Naive thymus-derived CD4-positive, alpha-beta T cell (primary cell): ENCODE measurements around the gene TMEM41B. TPM values are rescaled to one million over a fixed set of nuclear protein-coding genes. Genes with fewer than 3 reads are reported as not detected.
"Not testable (repeated sequence)": the region's sequence is repeated elsewhere in the genome, so short reads cannot be mapped to it uniquely, and the experiment has no call there.

Source experiments
- ATAC-seq: fragments of 150-1000 bp; cut with Tn5 transposase; 2 replicates; pipeline ENCODE4 v1.10.0; 2021; ENCODE audit warnings: mild to moderate bottlenecking, moderate library complexity
- CTCF ChIA-PET: fragments of 350-600 bp; sonication (Branson Sonifier 250); formaldehyde crosslinking; loops from one replicate; lab custom pipeline; 2021; ENCODE audit warnings: antibody characterized with exemption; lab: Charles Lee
- POLR2A ChIA-PET: fragments of 350-600 bp; sonication (Branson Sonifier 250); formaldehyde crosslinking; loops from one replicate; lab custom pipeline; 2021; ENCODE audit warnings: antibody characterized with exemption, inconsistent platforms; lab: Charles Lee
- DNase-seq, 9 donors: peaks; one replicate each; pipeline versions ENCODE4 v3.0.0 to v3.0.0-alpha.2; 2020 to 2022; ENCODE audit warnings: mixed read lengths in 1 of 9
- H3K27ac ChIP-seq: one replicate; pipeline ENCODE4 v1.7.0; 2013; ENCODE audit warnings: mild to moderate bottlenecking, low read depth, low read length, moderate library complexity
- H3K27me3 ChIP-seq, 2 donors: one replicate each; pipeline ENCODE4 v1.7.0; 2013; ENCODE audit warnings: low read length in 2 of 2, mild to moderate bottlenecking in 2 of 2, moderate library complexity in 2 of 2; ENCODE audit not compliant: control insufficient read depth in 2 of 2, insufficient read depth in 2 of 2
- H3K36me3 ChIP-seq, 3 experiments: 1 replicate in 2 of 3; 2 replicates in 1 of 3; pipeline ENCODE4 v1.7.0; 2013; ENCODE audit warnings: low read length in 3 of 3, mild to moderate bottlenecking in 3 of 3, moderate library complexity in 1 of 3; ENCODE audit not compliant: insufficient read depth in 3 of 3, control insufficient read depth in 2 of 3
- H3K4me1 ChIP-seq, 2 donors: one replicate each; pipeline ENCODE4 v1.7.0; 2013; ENCODE audit warnings: low read length in 2 of 2, mild to moderate bottlenecking in 2 of 2, moderate library complexity in 1 of 2; ENCODE audit not compliant: control insufficient read depth in 2 of 2, insufficient read depth in 2 of 2
- H3K4me3 ChIP-seq: 2 replicates; pipeline ENCODE4 v1.7.0; 2013; ENCODE audit warnings: mild to moderate bottlenecking, low read length
- H3K9me3 ChIP-seq, 3 experiments: 1 replicate in 2 of 3; 2 replicates in 1 of 3; pipeline ENCODE4 v1.7.0; 2013; ENCODE audit warnings: low read length in 3 of 3; ENCODE audit not compliant: control insufficient read depth in 2 of 3
- H3K27ac Mint-ChIP-seq, 9 donors: one replicate each; pipeline ENCODE4 v1.8.0; 2020 to 2022; ENCODE audit warnings: mixed read lengths in 9 of 9, mild to moderate bottlenecking in 8 of 9, moderate library complexity in 5 of 9, inconsistent platforms in 2 of 9
- H3K27me3 Mint-ChIP-seq, 5 donors: one replicate each; pipeline ENCODE4 v1.8.0; 2021 to 2022; ENCODE audit warnings: mixed read lengths in 5 of 5, mild to moderate bottlenecking in 1 of 5
- H3K36me3 Mint-ChIP-seq, 5 donors: one replicate each; pipeline ENCODE4 v1.8.0; 2020 to 2022; ENCODE audit warnings: mixed read lengths in 5 of 5, mild to moderate bottlenecking in 3 of 5, inconsistent platforms in 1 of 5
- H3K4me1 Mint-ChIP-seq, 7 donors: one replicate each; pipeline ENCODE4 v1.8.0; 2020 to 2022; ENCODE audit warnings: mixed read lengths in 7 of 7, mild to moderate bottlenecking in 3 of 7, inconsistent platforms in 1 of 7
- H3K4me3 Mint-ChIP-seq, 10 donors: one replicate each; pipeline ENCODE4 v1.8.0; 2020 to 2022; ENCODE audit warnings: mild to moderate bottlenecking in 10 of 10, mixed read lengths in 10 of 10, moderate library complexity in 6 of 10, inconsistent platforms in 2 of 10
- H3K9me3 Mint-ChIP-seq, 11 donors: one replicate each; pipeline ENCODE4 v1.8.0; 2020 to 2022; ENCODE audit warnings: mixed read lengths in 11 of 11, mild to moderate bottlenecking in 4 of 11, inconsistent platforms in 1 of 11, moderate library complexity in 1 of 11
- intact Hi-C, 2 donors: fragments of 100-400 bp; cut with micrococcal nuclease; formaldehyde crosslinking; loops; one replicate each; pipeline ENCODE4 v1.15.1; 2023
- polyA plus RNA-seq, 2 donors: library from polyadenylated mRNA; unstranded; fragments of 300-500 nt; fragmentation: Illumina TruSeq; gene quantifications; one replicate each; pipeline ENCODE4 v1.2.3, GENCODE V29; 2021
- total RNA-seq, 6 experiments: library from RNA in 5 of 6; stranded (reverse) in 5 of 6; gene quantifications; 1 replicate in 5 of 6; 2 replicates in 1 of 6; pipeline ENCODE4 v1.2.3 and lab custom pipeline; 2021 to 2026

The TMEM41B gene
- total and polyA plus RNA-seq, 7 experiments from 2014 or later: 10.5 to 73.7 (median 37.0) TPM

DNA sequence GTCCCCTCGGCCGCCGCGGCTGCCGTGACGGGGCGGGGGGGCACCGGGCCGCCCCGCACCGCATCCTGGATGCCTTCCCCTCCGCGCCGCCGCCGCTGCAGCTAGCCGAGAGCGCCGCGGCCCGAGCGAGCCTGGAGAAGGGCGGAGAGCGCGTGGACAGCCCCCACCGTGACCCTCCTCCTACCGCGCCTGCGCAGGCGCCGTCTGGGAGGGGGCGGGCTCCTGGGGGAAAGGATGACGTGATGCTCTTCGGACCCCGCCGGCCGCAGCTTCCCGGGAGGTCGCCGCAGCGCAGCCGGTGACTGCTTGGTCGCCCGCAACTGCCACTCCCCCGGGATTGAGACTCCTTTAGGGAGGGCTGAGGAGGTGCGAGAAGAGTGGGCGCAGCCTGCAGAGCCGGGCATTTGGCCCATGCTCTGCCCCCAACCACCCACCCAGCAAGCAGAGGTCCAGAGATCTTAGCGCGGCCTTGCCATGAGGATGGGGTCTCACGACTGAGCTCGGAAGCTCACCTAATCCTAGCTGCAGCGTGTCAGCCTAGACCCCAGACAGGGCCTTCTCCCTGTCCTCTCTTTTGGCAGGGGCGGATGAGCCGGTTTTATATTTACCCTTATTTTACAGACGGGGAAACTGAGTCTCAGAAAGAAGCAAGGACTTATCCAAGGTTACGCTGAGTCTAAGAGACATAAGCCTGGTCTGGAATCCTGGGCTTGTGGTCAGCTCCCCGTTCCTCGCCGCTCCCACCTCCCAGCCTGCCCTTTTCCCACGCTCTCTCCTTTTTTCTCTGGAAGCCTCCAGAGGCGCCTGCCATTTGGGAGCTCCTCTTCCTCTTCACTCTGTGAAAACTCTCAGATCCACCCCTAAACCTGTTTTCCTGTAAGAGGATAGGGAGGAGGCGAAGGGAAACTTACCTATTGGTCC, 48.9 kb downstream of the TMEM41B start, which contains the start of gene DENND5A:
Gene DENND5A (minus strand): TSS at position 140 of the 921 bp plus-strand sequence. CDS start 281 bp downstream, outside the sequence.
- peak; percentile 12 to 65 (median 34) for DNase-seq
- H3K36me3 Mint-ChIP-seq: peaks cover 0 to 6% (median 0%) of the 10 kb centered on the region in 5 donors
- no peaks in the 10 kb centered on the region for H3K27me3 ChIP-seq
- peak; percentile 74 for ATAC-seq
- H3K27ac ChIP-seq: peak within 1 kb of the TSS; percentile 72
- H3K4me3 ChIP-seq: peak within 1 kb of the TSS; percentile 72
- intact Hi-C loops: loop anchor here in 1 of 2 donors (2.0 kb wide), 1 partner anchor 57 kb away; no protein-coding TSS in a partner anchor
- H3K27ac Mint-ChIP-seq: peak within 1 kb of the TSS; percentile 89 to 99 (median 95)
- H3K27me3 Mint-ChIP-seq: peaks cover 0 to 46% (median 0%) of the 10 kb centered on the region in 5 donors
- no peaks in the 10 kb centered on the region for H3K9me3 ChIP-seq
- POLR2A ChIA-PET: interaction anchor here (0.9 to 2.8 kb wide), 7 partner anchors 8 to 196 kb away, joined by 3 to 15 read pairs (median 4); partner anchors contain the start of genes TMEM41B and ZNF143
- peaks cover 11 to 22% of the 10 kb centered on the region in 2 donors for H3K4me1 ChIP-seq
- H3K4me3 Mint-ChIP-seq: peak within 1 kb of the TSS; percentile 87 to 100 (median 97)
- no peaks in the 10 kb centered on the region for H3K9me3 Mint-ChIP-seq
- H3K36me3 ChIP-seq: peaks cover 0 to 5% (median 0%) of the 10 kb centered on the region in 3 experiments
- peaks cover 25 to 43% (median 39%) of the 10 kb centered on the region in 7 donors for H3K4me1 Mint-ChIP-seq
- CTCF ChIA-PET: interaction anchor here (0.7 to 1.8 kb wide), 4 partner anchors 11 to 15 kb away, joined by 3 to 5 read pairs (median 4); no protein-coding TSS in a partner anchor

DNA sequence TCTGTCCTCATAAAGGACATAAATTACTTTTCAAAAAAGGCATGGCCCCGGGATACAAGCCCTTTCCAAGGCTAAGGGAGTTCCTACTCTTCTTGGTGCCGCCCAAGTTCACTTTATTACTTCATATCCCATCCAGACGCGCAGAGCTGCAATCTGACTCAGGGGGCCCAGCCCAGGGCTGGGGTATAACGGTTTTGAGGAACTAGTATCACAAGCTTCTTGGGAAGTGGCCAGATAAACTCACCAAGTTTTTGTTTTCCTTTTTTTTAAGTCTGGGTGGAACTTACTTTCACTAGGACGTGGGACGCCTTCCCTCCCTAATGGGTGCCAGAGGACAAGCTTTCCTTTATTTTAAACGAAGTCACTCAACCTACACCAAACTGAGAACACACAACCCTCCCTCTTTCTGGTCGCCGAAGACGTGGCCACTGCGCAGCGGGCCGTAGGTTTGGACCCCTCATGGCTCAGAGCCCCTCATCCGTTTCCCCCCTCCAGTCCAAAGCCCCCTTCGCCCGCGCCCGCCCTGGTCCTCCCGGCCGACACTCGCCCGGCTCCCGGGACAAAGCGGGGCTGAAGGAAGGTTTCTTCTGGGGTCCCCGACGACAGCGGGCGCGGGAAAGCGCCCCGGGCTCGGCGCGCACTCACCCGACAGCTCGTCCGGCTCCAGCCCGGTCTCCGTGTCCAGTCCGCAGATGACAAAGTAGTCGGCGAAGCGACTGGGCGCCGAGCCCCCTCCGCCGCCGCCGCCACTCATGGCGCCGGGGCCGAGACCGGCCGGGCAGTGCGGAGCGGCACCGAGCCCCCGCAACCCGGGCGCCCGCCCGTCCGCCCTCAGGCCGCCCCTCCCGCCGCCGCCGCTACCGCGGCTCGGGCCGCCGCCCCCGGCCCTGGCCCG, 49.8 kb downstream of the TMEM41B start:
- Mint-ChIP-seq H3K27me3 (peaks cover 0 to 41% (median 0%) of the 10 kb centered on the region in 5 donors), H3K4me3 (peak overlapping the region; percentile 87 to 100 (median 97)), H3K9me3 (no peaks in the 10 kb centered on the region), H3K27ac (peak overlapping the region; percentile 89 to 99 (median 95)), H3K36me3 (peaks cover 0 to 8% (median 0%) of the 10 kb centered on the region in 5 donors), H3K4me1 (peaks cover 31 to 51% (median 46%) of the 10 kb centered on the region in 7 donors)
- POLR2A ChIA-PET: interaction anchor here (0.9 to 2.8 kb wide), 11 partner anchors 8 to 196 kb away, joined by 3 to 15 read pairs (median 4); partner anchors contain the start of genes TMEM41B and ZNF143
- DNase-seq: peak in 7 of 9 donors; percentile 20 to 46 (median 24)
- Histone ChIP-seq H3K36me3 (peaks cover 0 to 5% (median 0%) of the 10 kb centered on the region in 3 experiments), H3K27me3 (no peaks in the 10 kb centered on the region), H3K4me1 (peaks cover 16 to 31% of the 10 kb centered on the region in 2 donors), H3K4me3 (peak overlapping the region; percentile 72), H3K27ac (peak overlapping the region; percentile 72), H3K9me3 (no peaks in the 10 kb centered on the region)
- intact Hi-C loops: loop anchor here (1.0 to 5.0 kb wide), 9 partner anchors 14 to 1033 kb away; partner anchors contain the start of gene TMEM41B (in 2 of the 2)
- CTCF ChIA-PET: interaction anchor here (0.6 to 1.8 kb wide), 6 partner anchors 9 to 49 kb away, joined by 3 to 6 read pairs (median 4); no protein-coding TSS in a partner anchor
- peak; percentile 72 for ATAC-seq

DNA sequence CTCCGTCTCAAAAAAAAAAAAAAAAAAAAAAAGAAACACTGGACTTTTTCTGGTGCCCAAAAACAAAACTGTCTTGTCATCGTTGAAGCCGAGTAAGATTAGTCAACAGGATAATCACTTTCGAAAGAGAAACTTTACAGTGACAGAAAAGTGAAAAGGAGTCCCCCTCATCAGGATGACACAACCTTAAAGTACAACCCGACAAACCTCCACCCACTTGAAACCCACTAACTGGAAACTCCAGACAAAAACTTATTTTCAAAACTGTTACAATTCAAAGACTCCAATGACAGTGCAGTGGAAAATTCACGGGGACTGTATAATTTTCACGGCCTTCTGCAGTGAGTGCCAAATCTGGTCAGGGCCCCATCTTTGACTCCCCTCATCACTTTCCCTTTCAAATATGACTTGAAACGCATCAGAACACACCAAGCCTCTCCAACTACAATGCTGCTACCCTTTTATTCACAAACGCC, 50.5 kb downstream of the TMEM41B start:
- H3K4me1 Mint-ChIP-seq: peaks cover 31 to 57% (median 46%) of the 10 kb centered on the region in 7 donors
- H3K4me3 Mint-ChIP-seq: peak overlapping the region; percentile 87 to 100 (median 97)
- H3K9me3 ChIP-seq: no peaks in the 10 kb centered on the region
- H3K27ac Mint-ChIP-seq: peak overlapping the region; percentile 89 to 99 (median 95)
- peak in 8 of 9 donors; percentile 29 to 64 (median 50) for DNase-seq
- peaks cover 0 to 5% (median 0%) of the 10 kb centered on the region in 3 experiments for H3K36me3 ChIP-seq
- H3K4me3 ChIP-seq: peak overlapping the region; percentile 72
- peaks cover 16 to 33% of the 10 kb centered on the region in 2 donors for H3K4me1 ChIP-seq
- H3K27ac ChIP-seq: peak overlapping the region; percentile 72
- no peaks in the 10 kb centered on the region for H3K27me3 ChIP-seq
- ChIA-PET POLR2A (interaction anchor here (0.7 to 2.8 kb wide), 9 partner anchors 8 to 197 kb away, joined by 3 to 15 read pairs (median 4); partner anchors contain the start of genes TMEM41B and ZNF143), CTCF (interaction anchor here (0.6 to 1.8 kb wide), 4 partner anchors 11 to 48 kb away, joined by 3 to 6 read pairs (median 4); no protein-coding TSS in a partner anchor)
- intact Hi-C loops: loop anchor here (1.0 to 5.0 kb wide), 9 partner anchors 14 to 1033 kb away; partner anchors contain the start of gene TMEM41B (in 2 of the 2)
- ATAC-seq: peak; percentile 73
- H3K9me3 Mint-ChIP-seq: no peaks in the 10 kb centered on the region
- H3K27me3 Mint-ChIP-seq: peaks cover 0 to 36% (median 0%) of the 10 kb centered on the region in 5 donors
- peaks cover 0 to 8% (median 0%) of the 10 kb centered on the region in 5 donors for H3K36me3 Mint-ChIP-seq

DNA sequence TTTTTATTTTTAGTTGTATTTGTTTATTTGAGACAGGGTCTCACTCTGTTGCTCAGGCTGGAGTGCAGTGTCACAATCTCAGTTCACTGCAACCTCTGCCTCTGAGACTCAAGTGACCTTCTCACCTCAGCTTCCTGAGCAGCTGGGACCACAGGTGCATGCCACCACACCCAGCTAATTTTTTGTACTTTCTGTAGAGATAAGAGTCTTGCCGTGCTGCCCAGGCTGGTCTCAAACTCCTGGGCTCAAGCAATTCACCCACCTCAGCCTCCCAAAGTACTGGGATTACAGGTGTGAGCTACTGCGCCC, 53.6 kb downstream of the TMEM41B start:
- Mint-ChIP-seq H3K27ac (peak overlapping the region; percentile 34 to 87 (median 77)), H3K4me3 (peak overlapping the region in 9 of 10 donors; percentile 28 to 73 (median 66)), H3K27me3 (peaks cover 0 to 16% (median 0%) of the 10 kb centered on the region in 5 donors), H3K4me1 (peaks cover 29 to 68% (median 54%) of the 10 kb centered on the region in 7 donors), H3K36me3 (peaks cover 0 to 16% (median 10%) of the 10 kb centered on the region in 5 donors)
- peak in 1 of 9 donors; percentile 19 for DNase-seq
- H3K9me3 ChIP-seq, ATAC-seq, H3K9me3 Mint-ChIP-seq, H3K36me3 ChIP-seq, H3K27me3 ChIP-seq: not testable (repeated sequence)
- H3K27ac ChIP-seq: peak overlapping the region; percentile 29
- intact Hi-C loops: loop anchor here (1.0 to 5.0 kb wide), 4 partner anchors 10 to 1037 kb away; no protein-coding TSS in a partner anchor
- H3K4me3 ChIP-seq: peak overlapping the region; percentile 24
- H3K4me1 ChIP-seq: peaks cover 15 to 37% of the 10 kb centered on the region in 2 donors
- POLR2A ChIA-PET: interaction anchor here (0.6 to 2.5 kb wide), 6 partner anchors 9 to 200 kb away, joined by 3 to 11 read pairs (median 4); partner anchors contain the start of gene ZNF143
- CTCF ChIA-PET: interaction anchor here (0.7 to 1.7 kb wide), 5 partner anchors 20 to 245 kb away, joined by 3 to 5 read pairs (median 4); no protein-coding TSS in a partner anchor
